ENCODE results near the gene TMEM187.

TMEM187 gene

GRCh38 chrX:153999359-154000037, 26.9 kb downstream of the TMEM187 start:
- no peak for DNase-seq

- DNase-seq, result no peak
Measured at GRCh38 chrX:154000051-154000450, 27.5 kb downstream of the TMEM187 start.

GRCh38 chrX:154002215-154002719, 29.7 kb downstream of the TMEM187 start:
- no peak for DNase-seq

- DNase-seq, result no peak
Measured at GRCh38 chrX:154004315-154004714, 31.8 kb downstream of the TMEM187 start.

GRCh38 chrX:154006947-154007346, 34.4 kb downstream of the TMEM187 start:
- DNase-seq, result no peak

- no peak for DNase-seq
Measured at GRCh38 chrX:154008521-154008920, 36.0 kb downstream of the TMEM187 start.

GRCh38 chrX:154010330-154011087, 38.0 kb downstream of the TMEM187 start:
- no peak for DNase-seq

GRCh38 chrX:154011376-154012335, 39.1 kb downstream of the TMEM187 start:
- no peak for DNase-seq

GRCh38 chrX:154012336-154012991, 39.9 kb downstream of the TMEM187 start:
- no peak for DNase-seq

- DNase-seq, result no peak
Measured at GRCh38 chrX:154013001-154013421, 40.5 kb downstream of the TMEM187 start.

GRCh38 chrX:154013614-154014360, 41.2 kb downstream of the TMEM187 start:
- no peak for DNase-seq

GRCh38 chrX:154014429-154015380, 42.2 kb downstream of the TMEM187 start:
- DNase-seq, result no peak

- no peak for DNase-seq
Measured at GRCh38 chrX:154015581-154016264, 43.2 kb downstream of the TMEM187 start.

- no peak for DNase-seq
Measured at GRCh38 chrX:154016366-154017076, 44.0 kb downstream of the TMEM187 start.

- DNase-seq, result no peak
Measured at GRCh38 chrX:154017766-154018517, 45.4 kb downstream of the TMEM187 start.

GRCh38 chrX:154018518-154019060, 46.0 kb downstream of the TMEM187 start:
- no peak for DNase-seq

GRCh38 chrX:154019061-154019621, 46.6 kb downstream of the TMEM187 start:
- DNase-seq, result no peak
